GM21526 (cell line): ENCODE measurements around the gene UNC79.
"Not testable (repeated sequence)": the region's sequence is repeated elsewhere in the genome, so short reads cannot be mapped to it uniquely, and the experiment has no call there.

Source experiments
- ATAC-seq: cut with Tn5 transposase; IDR thresholded peaks from one replicate; pipeline ENCODE4 v1.9.1; 2021; ENCODE audit warnings: moderate library complexity; ENCODE audit not compliant: unreplicated experiment, low FRiP score

Gene UNC79

GRCh38 chr14:93430315-93431035 is at the start of gene UNC79:
Gene UNC79 (plus strand): TSS chr14:93430939. CDS start chr14:93431030, 91 bp downstream.
- no peak for ATAC-seq

- ATAC-seq = no peak
Observed at GRCh38 chr14:93381644-93382043, 49.1 kb upstream of the UNC79 start.

GRCh38 chr14:93384256-93384655 is 46.5 kb upstream of the UNC79 start:
- ATAC-seq = not testable (repeated sequence)

GRCh38 chr14:93395231-93395630 is 35.5 kb upstream of the UNC79 start:
- no peak for ATAC-seq

- no peak for ATAC-seq
Observed at GRCh38 chr14:93396456-93396855, 34.3 kb upstream of the UNC79 start.

- no peak for ATAC-seq
Observed at GRCh38 chr14:93398491-93398890, 32.2 kb upstream of the UNC79 start.

GRCh38 chr14:93402951-93403350 is 27.8 kb upstream of the UNC79 start:
- ATAC-seq = no peak

- ATAC-seq = no peak
Observed at GRCh38 chr14:93410021-93410420, 20.7 kb upstream of the UNC79 start.

- ATAC-seq = no peak
Observed at GRCh38 chr14:93410893-93411292, 19.8 kb upstream of the UNC79 start.

GRCh38 chr14:93425136-93425535 is 5.6 kb upstream of the UNC79 start:
- ATAC-seq = not testable (repeated sequence)

GRCh38 chr14:93426750-93427149 is 4.0 kb upstream of the UNC79 start:
- ATAC-seq = no peak

- no peak for ATAC-seq
Observed at GRCh38 chr14:93431036-93431670, 414 bp downstream of the UNC79 start.

GRCh38 chr14:93454224-93454623 is 23.5 kb downstream of the UNC79 start:
- no peak for ATAC-seq

- no peak for ATAC-seq
Observed at GRCh38 chr14:93456356-93456755, 25.6 kb downstream of the UNC79 start.

- no peak for ATAC-seq
Observed at GRCh38 chr14:93458234-93458633, 27.5 kb downstream of the UNC79 start.

- ATAC-seq = no peak
Observed at GRCh38 chr14:93462479-93462878, 31.7 kb downstream of the UNC79 start.

- ATAC-seq = no peak
Observed at GRCh38 chr14:93464271-93464670, 33.5 kb downstream of the UNC79 start.

- no peak for ATAC-seq
Observed at GRCh38 chr14:93475471-93475870, 44.7 kb downstream of the UNC79 start.

GRCh38 chr14:93476305-93476704 is 45.6 kb downstream of the UNC79 start:
- ATAC-seq = no peak

GRCh38 chr14:93479074-93479473 is 48.3 kb downstream of the UNC79 start:
- ATAC-seq = not testable (repeated sequence)

- no peak for ATAC-seq
Observed at GRCh38 chr14:93480867-93481266, 50.1 kb downstream of the UNC79 start.

GRCh38 chr14:93481758-93482157 is 51.0 kb downstream of the UNC79 start:
- ATAC-seq = no peak
